Body of pancreas (tissue), 4 donors: ENCODE data around the gene OR13C2. TPM values are rescaled to one million over a fixed set of nuclear protein-coding genes. Genes with fewer than 3 reads are reported as not detected.
"Not testable (repeated sequence)": the region's sequence is repeated elsewhere in the genome, so short reads cannot be mapped to it uniquely, and the experiment has no call there.

Experiments
- ATAC-seq: fragments of 150-250 bp; one replicate; pipeline ENCODE4 v1.9.1; 2016
- DNase-seq, 4 donors: peaks; one replicate each; pipeline ENCODE4 v3.0.0-alpha.2; 2019
- H3K27ac ChIP-seq, 4 donors: fragments of 200-600 bp; sonication (generic); 1 replicate in 3 of 4; 2 replicates in 1 of 4; pipeline versions ENCODE4 v1.5.1 to v1.6.1; 2016 to 2019; ENCODE audit warnings: mild to moderate bottlenecking in 1 of 4, mixed read lengths in 1 of 4, moderate library complexity in 1 of 4
- H3K27me3 ChIP-seq, 2 donors: fragments of 200-600 bp; sonication (generic); one replicate each; pipeline ENCODE4 v1.6.0; 2016; ENCODE audit warnings: mild to moderate bottlenecking in 1 of 2
- H3K36me3 ChIP-seq, 2 donors: fragments of 200-600 bp; sonication (generic); replicated peaks in 1 of 2; 2 replicates each; pipeline ENCODE4 v1.5.1; 2016; ENCODE audit warnings: low read depth in 2 of 2; ENCODE audit not compliant: insufficient read depth in 1 of 2
- H3K4me1 ChIP-seq: fragments of 200-600 bp; sonication (generic); one replicate; pipeline ENCODE4 v1.6.0; 2016
- H3K4me3 ChIP-seq, 2 donors: fragments of 200-600 bp; sonication (generic); 1 replicate in 1 of 2; 2 replicates in 1 of 2; pipeline ENCODE4 v1.5.1; 2016 to 2019
- H3K9me3 ChIP-seq, 3 donors: fragments of 200-600 bp; sonication (generic); 1 replicate in 2 of 3; 2 replicates in 1 of 3; pipeline ENCODE4 v1.5.1; 2016
- POLR2A ChIP-seq, 3 donors: fragments of 450-650 bp; IDR thresholded peaks; one replicate each; pipeline ENCODE4 v1.6.1; 2016; ENCODE audit warnings: antibody characterized with exemption in 3 of 3, mild to moderate bottlenecking in 2 of 3
- WGBS, 2 donors: methylation state at CpG; one replicate each; pipeline ENCODE4 v1.1.5; 2017; 5-methylcytosine and 5-hydroxymethylcytosine counted together
- intact Hi-C: fragments of 100-400 bp; cut with DNase I; formaldehyde crosslinking; loops from one replicate; pipeline ENCODE4 v1.15.1; 2023
- total RNA-seq, 2 donors: library from RNA; depleted of rRNA; stranded (reverse); fragments of >200 nt; gene quantifications; one replicate each; pipeline ENCODE4 v1.1.0, GENCODE V29; 2016
- TF ChIP-seq, protein P1 (sequence below), 7 experiments: fragments of 450-650 bp in 4 of 7; fragments of 200-600 bp in 3 of 7; sonication (generic) in 3 of 7; IDR thresholded peaks; one replicate each; pipeline ENCODE4 v1.5.1; 2016 to 2019; ENCODE audit warnings: antibody characterized with exemption in 7 of 7

Gene OR13C2, protein sequence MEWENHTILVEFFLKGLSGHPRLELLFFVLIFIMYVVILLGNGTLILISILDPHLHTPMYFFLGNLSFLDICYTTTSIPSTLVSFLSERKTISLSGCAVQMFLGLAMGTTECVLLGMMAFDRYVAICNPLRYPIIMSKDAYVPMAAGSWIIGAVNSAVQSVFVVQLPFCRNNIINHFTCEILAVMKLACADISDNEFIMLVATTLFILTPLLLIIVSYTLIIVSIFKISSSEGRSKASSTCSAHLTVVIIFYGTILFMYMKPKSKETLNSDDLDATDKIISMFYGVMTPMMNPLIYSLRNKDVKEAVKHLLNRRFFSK
- not detected for total RNA-seq

GRCh38 chr9:104605527-104605926 lies at the start of gene OR13C2:
OR13C2 (minus strand) TSS chr9:104605627; CDS start chr9:104605627, 0 bp downstream.
- H3K27ac ChIP-seq, H3K4me3 ChIP-seq, H3K36me3 ChIP-seq, DNase-seq, H3K4me1 ChIP-seq, H3K9me3 ChIP-seq, H3K27me3 ChIP-seq, ATAC-seq, intact Hi-C loops: not testable (repeated sequence)
- 66 to 71% methylated on average over 1 of the region's 1 CpG for WGBS, 2 donors

DNA sequence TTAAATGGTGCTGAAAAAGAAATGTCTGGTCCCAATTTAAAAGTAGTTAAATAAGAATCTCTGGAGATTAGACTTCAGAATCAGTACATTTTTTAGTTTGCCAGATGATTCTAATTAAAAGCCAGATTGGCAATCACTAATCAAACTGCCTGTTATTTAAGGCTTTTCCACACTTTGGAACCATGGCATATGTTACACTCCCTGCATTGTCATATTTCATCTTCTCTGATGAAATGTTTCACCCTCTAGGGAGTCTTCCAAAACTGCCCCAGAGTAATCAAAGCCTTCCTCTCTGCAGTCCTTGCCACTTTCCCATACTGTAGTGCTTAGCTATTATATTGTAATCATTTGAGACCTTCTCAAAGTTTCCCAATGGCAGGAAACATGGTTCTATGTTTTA lies 30.0 kb upstream of the OR13C2 start:
- Histone ChIP-seq H3K36me3 (no peaks in the 10 kb centered on the region), H3K27me3 (no peaks in the 10 kb centered on the region), H3K9me3 (peaks cover 0 to 7% (median 0%) of the 10 kb centered on the region in 3 donors), H3K4me1 (no peaks in the 10 kb centered on the region), H3K27ac (no peak overlapping the region), H3K4me3 (no peak overlapping the region)
- intact Hi-C loops, result no loop called here
- no peak for TF ChIP-seq POLR2A (IDR thresholded peaks at IDR 0.05)
- TF ChIP-seq, protein P1, sequence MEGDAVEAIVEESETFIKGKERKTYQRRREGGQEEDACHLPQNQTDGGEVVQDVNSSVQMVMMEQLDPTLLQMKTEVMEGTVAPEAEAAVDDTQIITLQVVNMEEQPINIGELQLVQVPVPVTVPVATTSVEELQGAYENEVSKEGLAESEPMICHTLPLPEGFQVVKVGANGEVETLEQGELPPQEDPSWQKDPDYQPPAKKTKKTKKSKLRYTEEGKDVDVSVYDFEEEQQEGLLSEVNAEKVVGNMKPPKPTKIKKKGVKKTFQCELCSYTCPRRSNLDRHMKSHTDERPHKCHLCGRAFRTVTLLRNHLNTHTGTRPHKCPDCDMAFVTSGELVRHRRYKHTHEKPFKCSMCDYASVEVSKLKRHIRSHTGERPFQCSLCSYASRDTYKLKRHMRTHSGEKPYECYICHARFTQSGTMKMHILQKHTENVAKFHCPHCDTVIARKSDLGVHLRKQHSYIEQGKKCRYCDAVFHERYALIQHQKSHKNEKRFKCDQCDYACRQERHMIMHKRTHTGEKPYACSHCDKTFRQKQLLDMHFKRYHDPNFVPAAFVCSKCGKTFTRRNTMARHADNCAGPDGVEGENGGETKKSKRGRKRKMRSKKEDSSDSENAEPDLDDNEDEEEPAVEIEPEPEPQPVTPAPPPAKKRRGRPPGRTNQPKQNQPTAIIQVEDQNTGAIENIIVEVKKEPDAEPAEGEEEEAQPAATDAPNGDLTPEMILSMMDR (IDR thresholded peaks at IDR 0.05), result no peak
- no peak for ATAC-seq
- no peak for DNase-seq

GRCh38 chr9:104633976-104634520 lies 28.6 kb upstream of the OR13C2 start:
- Histone ChIP-seq H3K27ac (no peak overlapping the region), H3K4me1 (no peaks in the 10 kb centered on the region), H3K9me3 (peaks cover 0 to 7% (median 0%) of the 10 kb centered on the region in 3 donors), H3K4me3 (no peak overlapping the region), H3K27me3 (no peaks in the 10 kb centered on the region), H3K36me3 (no peaks in the 10 kb centered on the region)
- DNase-seq, result no peak
- no peak for ATAC-seq
- TF ChIP-seq, protein P1 (IDR thresholded peaks at IDR 0.05), result no peak
- TF ChIP-seq POLR2A (IDR thresholded peaks at IDR 0.05), result no peak
- intact Hi-C loops, result no loop called here
- WGBS, 2 donors, result 91 to 97% methylated on average over 18 to 29 of the region's 30 CpGs

DNA sequence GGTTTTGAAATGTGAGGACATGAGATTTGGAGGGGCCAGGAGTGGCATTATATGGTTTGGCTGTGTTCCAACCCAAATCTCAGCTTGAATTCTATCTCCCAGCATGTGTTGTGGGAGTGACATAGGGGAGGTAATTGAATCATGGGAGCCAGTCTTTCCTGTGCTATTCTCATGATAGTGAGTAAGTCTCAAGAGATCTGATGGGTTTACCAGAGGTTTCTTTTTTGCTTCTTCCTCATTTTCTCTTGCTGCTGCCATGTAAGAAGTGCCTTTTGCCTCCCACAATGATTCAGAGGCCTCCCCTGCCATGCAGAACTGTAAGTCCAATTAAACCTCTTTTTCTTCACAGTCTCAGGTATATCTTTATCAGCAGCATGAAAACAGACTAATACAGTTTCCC lies 20.5 kb upstream of the OR13C2 start:
- H3K36me3 ChIP-seq, H3K4me3 ChIP-seq, H3K27me3 ChIP-seq, ATAC-seq, DNase-seq, H3K9me3 ChIP-seq, H3K4me1 ChIP-seq, intact Hi-C loops, H3K27ac ChIP-seq: not testable (repeated sequence)

DNA sequence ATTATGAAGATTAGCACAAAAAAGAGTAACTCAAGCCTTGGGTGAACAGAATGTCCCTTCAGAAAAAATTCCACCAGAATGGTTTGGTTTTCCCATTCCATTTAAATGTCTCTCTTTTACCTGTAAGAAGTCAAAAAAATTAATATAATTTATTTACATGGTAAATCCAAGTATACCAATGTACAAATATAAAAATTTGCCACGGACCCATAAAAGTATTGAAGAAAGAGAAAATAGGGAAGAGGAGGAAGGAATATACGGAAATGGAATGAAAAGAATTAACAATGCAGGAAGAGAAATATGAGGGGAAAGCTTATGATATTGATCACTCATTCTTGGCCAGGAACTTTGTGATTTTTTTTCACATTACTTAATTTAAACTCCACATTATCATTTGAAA lies 12.7 kb upstream of the OR13C2 start, which contains the start of gene OR13C9:
Gene OR13C9 (minus strand): TSS at position 101 of the 400 bp plus-strand sequence. CDS start 0 bp downstream, at position 101.
- TF ChIP-seq POLR2A (IDR thresholded peaks at IDR 0.05), result no peak
- TF ChIP-seq, protein P1 (IDR thresholded peaks at IDR 0.05), result no peak
- WGBS, 2 donors, result 49 to 67% methylated on average over 2 of the region's 2 CpGs
- no peak for ATAC-seq
- no peak within 1 kb of the TSS for H3K4me3 ChIP-seq
- no peak for DNase-seq
- no peaks in the 10 kb centered on the region for H3K36me3 ChIP-seq
- H3K27me3 ChIP-seq, result no peaks in the 10 kb centered on the region
- no peaks in the 10 kb centered on the region for H3K4me1 ChIP-seq
- H3K27ac ChIP-seq, result no peak within 1 kb of the TSS
- no peaks in the 10 kb centered on the region for H3K9me3 ChIP-seq
- intact Hi-C loops, result no loop called here

- no peak for ATAC-seq
- intact Hi-C loops, result no loop called here
- H3K9me3 ChIP-seq, result no peaks in the 10 kb centered on the region
- no peaks in the 10 kb centered on the region for H3K36me3 ChIP-seq
- no peak overlapping the region for H3K4me3 ChIP-seq
- H3K27me3 ChIP-seq, result no peaks in the 10 kb centered on the region
- no peak for DNase-seq
- no peak overlapping the region for H3K27ac ChIP-seq
- H3K4me1 ChIP-seq, result no peaks in the 10 kb centered on the region
- TF ChIP-seq, protein P1 (IDR thresholded peaks at IDR 0.05), result no peak
- TF ChIP-seq POLR2A (IDR thresholded peaks at IDR 0.05), result no peak
Measured at GRCh38 chr9:104617418-104617817, 12.0 kb upstream of the OR13C2 start.
